Limb (tissue), 2 donors: ENCODE data around the gene KLHL2.
"Not testable (repeated sequence)": the region's sequence is repeated elsewhere in the genome, so short reads cannot be mapped to it uniquely, and the experiment has no call there.

Source experiments
- DNase-seq, 2 donors: peaks; one replicate each; pipeline ENCODE4 v3.0.0-alpha.2; 2016; ENCODE audit errors: extremely low spot score in 2 of 2

KLHL2 gene

DNA sequence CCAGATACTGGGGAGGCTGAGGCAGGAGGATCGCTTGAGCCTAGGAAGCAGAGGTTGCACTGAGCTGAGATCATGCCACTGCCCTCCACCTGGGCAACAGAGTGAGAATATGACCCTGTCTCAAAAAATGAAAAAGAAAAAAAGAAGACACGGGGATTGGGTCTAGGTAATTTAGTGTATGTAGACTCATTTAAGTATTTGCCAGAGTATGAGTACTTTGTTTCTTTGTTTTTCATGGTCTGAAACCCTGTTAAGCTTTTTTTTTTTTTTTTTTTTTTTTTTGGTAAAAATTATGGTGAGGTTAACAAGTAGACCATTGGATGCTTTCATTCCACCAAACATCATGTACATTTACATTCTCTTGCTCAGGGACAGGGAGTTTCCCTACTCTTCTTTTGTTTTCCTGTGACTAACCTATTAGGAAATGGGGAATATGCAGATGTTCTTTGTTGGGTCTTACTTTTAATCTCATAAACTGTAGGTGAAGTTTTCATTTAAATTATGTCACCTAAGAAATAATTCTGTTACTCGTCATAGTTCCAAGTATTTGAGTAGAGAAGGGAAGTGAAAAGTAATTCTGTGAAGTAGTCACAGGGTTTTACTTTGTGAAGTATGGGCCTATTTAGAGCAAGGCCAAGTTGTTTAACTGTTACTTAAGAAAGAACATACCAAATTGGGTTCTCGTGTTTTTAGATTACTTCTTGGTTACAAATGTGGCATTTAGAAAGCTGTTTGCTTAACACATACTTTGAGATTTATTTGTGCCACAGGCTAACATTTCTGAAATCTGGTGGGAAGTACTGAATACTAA lies 25.5 kb downstream of the KLHL2 start:
- not testable (repeated sequence) for DNase-seq

GRCh38 chr4:165234766-165235165 lies 27.4 kb downstream of the KLHL2 start:
- DNase-seq, result no peak

DNA sequence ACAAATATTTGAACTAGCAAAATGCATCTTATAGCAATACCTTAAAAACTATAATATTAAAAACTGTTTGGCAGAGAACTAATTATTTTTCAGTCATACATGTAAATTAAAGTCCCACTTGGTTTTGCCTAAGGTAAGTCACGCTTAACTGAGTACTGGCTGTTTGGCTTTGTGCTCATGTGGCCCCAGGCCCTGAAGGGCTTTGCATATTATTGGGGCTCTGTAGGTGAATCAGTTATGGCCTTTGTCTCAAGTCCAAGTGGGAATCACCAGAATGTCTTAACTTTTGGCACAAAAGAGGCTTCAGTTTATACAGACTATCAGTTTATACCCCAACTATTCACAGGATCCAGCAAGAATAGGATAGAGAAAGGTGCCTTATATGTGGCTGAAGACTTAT lies 29.5 kb downstream of the KLHL2 start:
- not testable (repeated sequence) for DNase-seq

DNA sequence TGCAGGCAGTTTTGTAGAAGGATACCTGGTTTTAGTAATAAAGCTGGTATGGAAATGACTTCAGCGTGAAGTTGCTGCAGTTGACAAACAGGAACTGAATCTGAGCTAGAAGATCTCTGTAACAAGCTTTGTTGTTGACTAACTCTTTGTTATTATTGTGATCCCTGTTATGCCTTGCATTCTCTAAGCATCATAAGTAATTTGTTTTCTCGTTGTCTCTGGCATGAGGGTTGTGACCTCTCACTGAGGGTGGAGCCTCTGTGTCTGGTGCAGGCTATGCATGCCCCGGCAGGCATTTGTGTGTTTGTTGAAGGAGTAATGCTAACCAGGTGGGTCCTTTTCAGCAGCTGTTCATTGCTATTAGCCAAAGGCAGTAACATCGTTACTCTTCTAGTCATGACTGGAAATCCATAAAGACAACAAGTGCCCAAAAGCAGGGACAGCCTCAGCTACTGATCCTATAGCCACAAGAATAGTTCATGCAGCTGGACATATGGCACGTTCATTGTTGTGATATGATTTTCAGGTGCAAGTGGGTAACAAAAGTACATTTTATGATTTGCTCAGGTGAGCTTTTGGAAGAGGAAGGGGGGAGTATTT lies 30.8 kb downstream of the KLHL2 start:
- not testable (repeated sequence) for DNase-seq

GRCh38 chr4:165240761-165241160 lies 33.4 kb downstream of the KLHL2 start:
- DNase-seq, result not testable (repeated sequence)

GRCh38 chr4:165244148-165244547 lies 36.8 kb downstream of the KLHL2 start:
- not testable (repeated sequence) for DNase-seq

DNA sequence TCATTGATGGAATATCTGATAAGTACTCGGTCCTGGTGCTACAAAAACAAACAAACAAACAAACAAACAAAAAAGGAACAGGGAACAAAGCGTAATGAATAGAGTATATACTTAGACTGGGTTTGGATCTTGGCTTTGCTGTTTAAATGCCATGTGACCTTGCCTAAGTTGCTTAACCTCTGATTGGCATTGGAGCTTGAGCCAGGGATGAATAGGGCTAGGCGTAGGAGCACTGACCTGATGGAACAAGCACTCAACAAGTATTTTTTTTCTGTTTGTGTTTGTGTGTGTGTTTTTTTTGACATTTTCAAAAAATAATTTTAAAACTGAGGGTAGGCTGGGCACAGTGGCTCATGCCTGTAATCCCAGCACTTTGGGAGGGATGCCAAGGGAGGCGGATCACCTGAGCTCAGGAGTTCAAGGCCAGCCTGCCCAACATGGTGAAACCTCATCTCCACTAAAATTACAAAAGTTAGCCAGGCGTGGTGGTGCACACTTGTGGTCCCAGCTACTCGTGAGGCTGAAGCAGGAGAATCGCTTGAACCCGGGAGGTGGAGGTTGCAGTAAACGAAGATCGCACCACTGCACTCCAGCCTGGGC lies 37.3 kb downstream of the KLHL2 start:
- not testable (repeated sequence) for DNase-seq

GRCh38 chr4:165248102-165248501 lies 40.7 kb downstream of the KLHL2 start:
- no peak for DNase-seq

DNA sequence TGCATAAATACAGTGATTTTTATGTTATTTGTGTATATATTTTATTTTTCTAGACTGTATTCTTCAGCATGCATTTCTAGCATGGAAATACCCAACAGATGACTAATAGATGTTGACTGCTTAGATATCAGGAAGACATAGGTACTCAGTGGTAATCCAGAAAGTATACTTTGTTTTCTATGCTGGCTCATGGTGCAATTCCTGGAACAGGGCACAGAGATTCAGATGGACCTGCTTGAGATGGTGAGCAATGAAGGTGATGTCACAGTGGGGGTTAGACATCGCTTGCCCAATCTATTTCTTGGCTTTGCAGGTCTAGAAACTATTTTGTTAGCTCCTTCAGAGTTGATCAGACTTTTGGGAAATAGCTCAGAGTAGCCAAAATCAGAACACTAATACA lies 41.5 kb downstream of the KLHL2 start:
- not testable (repeated sequence) for DNase-seq

GRCh38 chr4:165254771-165255170 lies 47.4 kb downstream of the KLHL2 start:
- not testable (repeated sequence) for DNase-seq

GRCh38 chr4:165255439-165255838 lies 48.1 kb downstream of the KLHL2 start:
- DNase-seq, result not testable (repeated sequence)

- DNase-seq, result not testable (repeated sequence)
Observed at GRCh38 chr4:165256074-165256659, 48.8 kb downstream of the KLHL2 start.

- not testable (repeated sequence) for DNase-seq
Observed at GRCh38 chr4:165259776-165260175, 52.4 kb downstream of the KLHL2 start.

GRCh38 chr4:165262306-165262705 lies 54.9 kb downstream of the KLHL2 start:
- DNase-seq, result not testable (repeated sequence)

- DNase-seq, result not testable (repeated sequence)
Observed at GRCh38 chr4:165263466-165263865, 56.1 kb downstream of the KLHL2 start.

GRCh38 chr4:165269931-165270330 lies 62.6 kb downstream of the KLHL2 start:
- not testable (repeated sequence) for DNase-seq

- DNase-seq, result not testable (repeated sequence)
Observed at GRCh38 chr4:165273443-165273842, 66.1 kb downstream of the KLHL2 start.

- DNase-seq, result not testable (repeated sequence)
Observed at GRCh38 chr4:165275357-165275756, 68.0 kb downstream of the KLHL2 start.

GRCh38 chr4:165279531-165279930 lies 72.2 kb downstream of the KLHL2 start:
- DNase-seq, result not testable (repeated sequence)

DNA sequence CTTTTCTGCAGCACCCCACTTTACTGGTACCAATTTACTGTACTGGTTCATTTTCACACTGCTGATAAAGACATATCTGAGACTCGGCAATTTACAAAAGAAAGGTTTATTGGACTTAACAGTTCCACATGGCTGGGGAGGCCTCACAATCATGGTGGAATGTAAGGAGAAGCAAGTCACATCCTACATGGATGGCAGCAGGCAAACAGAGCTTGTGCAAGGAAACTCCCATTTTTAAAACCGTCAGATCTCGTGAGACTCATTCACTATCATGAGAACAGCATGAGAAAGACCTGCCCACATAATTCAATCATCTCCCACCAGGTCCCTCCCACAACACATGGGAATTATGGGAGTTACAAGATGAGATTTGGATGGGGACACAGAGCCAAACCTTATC lies 77.3 kb downstream of the KLHL2 start:
- DNase-seq, result not testable (repeated sequence)

DNA sequence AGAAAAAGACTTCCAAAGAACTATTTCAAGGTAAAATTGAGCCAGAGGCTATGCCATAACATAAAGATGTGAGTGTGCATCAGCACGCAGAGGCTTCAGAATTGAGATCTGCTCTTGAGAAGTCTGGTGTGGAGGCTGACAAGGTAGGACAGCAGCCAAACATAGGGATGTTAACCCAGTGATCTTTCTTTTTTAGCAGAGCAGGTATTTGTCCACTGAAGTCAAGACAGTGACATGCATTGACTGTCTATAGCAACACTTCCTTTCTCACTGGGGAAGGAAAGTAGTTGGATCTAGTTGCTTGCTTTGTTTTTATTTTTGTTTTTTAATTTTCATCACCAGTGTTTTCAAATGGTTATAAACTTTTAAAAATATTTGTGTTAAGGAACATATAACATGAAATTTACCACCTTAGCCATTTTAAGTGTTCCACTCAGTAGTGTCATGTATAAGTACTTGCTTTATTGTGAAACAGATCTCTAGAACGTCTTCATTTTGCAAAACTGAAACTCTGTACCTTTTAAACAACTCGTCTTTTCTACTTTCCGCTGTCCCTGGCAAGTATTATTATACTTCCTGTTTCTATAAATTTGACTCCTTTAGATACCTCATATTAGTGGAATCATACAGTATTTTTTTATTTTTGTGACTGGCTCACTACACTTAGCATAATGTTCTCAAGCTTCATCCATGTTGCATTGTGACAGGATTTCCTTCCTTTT lies 79.4 kb downstream of the KLHL2 start:
- not testable (repeated sequence) for DNase-seq
